HG02610 (cell line): ENCODE results near the gene TMEM235.

Experiments
- ATAC-seq: cut with Tn5 transposase; IDR thresholded peaks from one replicate; pipeline ENCODE4 v1.9.1; 2021; ENCODE audit warnings: mild to moderate bottlenecking, moderate library complexity; ENCODE audit not compliant: unreplicated experiment

The TMEM235 gene

GRCh38 chr17:78253946-78254672, 22.7 kb downstream of the TMEM235 start:
- ATAC-seq: peak; percentile 49

GRCh38 chr17:78255029-78255656, 23.7 kb downstream of the TMEM235 start:
- no peak for ATAC-seq

- no peak for ATAC-seq
Observed at GRCh38 chr17:78255953-78256706, 24.7 kb downstream of the TMEM235 start.

GRCh38 chr17:78256707-78257591, 25.5 kb downstream of the TMEM235 start:
- ATAC-seq: no peak

- no peak for ATAC-seq
Observed at GRCh38 chr17:78257810-78258322, 26.4 kb downstream of the TMEM235 start.

- ATAC-seq: no peak
Observed at GRCh38 chr17:78258323-78259191, 27.1 kb downstream of the TMEM235 start.

GRCh38 chr17:78259192-78259554, 27.7 kb downstream of the TMEM235 start:
- no peak for ATAC-seq

GRCh38 chr17:78263063-78263735, 31.8 kb downstream of the TMEM235 start:
- ATAC-seq: no peak

GRCh38 chr17:78263736-78264340, 32.4 kb downstream of the TMEM235 start:
- no peak for ATAC-seq

GRCh38 chr17:78264590-78264989, 33.2 kb downstream of the TMEM235 start:
- no peak for ATAC-seq

GRCh38 chr17:78265121-78265520, 33.7 kb downstream of the TMEM235 start:
- no peak for ATAC-seq

GRCh38 chr17:78266231-78266631, 34.8 kb downstream of the TMEM235 start:
- no peak for ATAC-seq

GRCh38 chr17:78266771-78267170, 35.3 kb downstream of the TMEM235 start:
- ATAC-seq: no peak

GRCh38 chr17:78267253-78268073, 36.0 kb downstream of the TMEM235 start:
- no peak for ATAC-seq

- ATAC-seq: no peak
Observed at GRCh38 chr17:78268191-78268874, 36.9 kb downstream of the TMEM235 start.

- ATAC-seq: no peak
Observed at GRCh38 chr17:78268951-78269905, 37.8 kb downstream of the TMEM235 start.
